SK-N-SH treated with all-trans-retinoic acid at 6 μM for 48 hours (cell line): ENCODE measurements around the gene TRAK2.

Experiments used
- ATAC-seq: fragments of 200-7000 bp; cut with Tn5 transposase; 3 replicates; pipeline ENCODE4 v1.9.1; 2020; ENCODE audit warnings: mild to moderate bottlenecking, moderate library complexity
- CREB5 ChIP-seq: fragments of 250-450 bp; sonication (Bioruptor Pico); IDR thresholded peaks from 2 replicates; pipeline ENCODE4 v1.5.1; 2020; ENCODE audit warnings: low read depth, mild to moderate bottlenecking, moderate library complexity
- CSDC2 ChIP-seq: fragments of 250-450 bp; sonication (Bioruptor Pico); IDR thresholded peaks from 2 replicates; pipeline ENCODE4 v1.5.0; 2020; ENCODE audit warnings: mild to moderate bottlenecking, moderate library complexity
- GLIS3 ChIP-seq: fragments of 250-450 bp; sonication (Bioruptor Pico); IDR thresholded peaks from 2 replicates; pipeline ENCODE4 v1.5.0; 2020; ENCODE audit warnings: mild to moderate bottlenecking, moderate library complexity
- ISL1 ChIP-seq: fragments of 250-450 bp; sonication (Bioruptor Pico); IDR thresholded peaks from 2 replicates; pipeline ENCODE4 v2.1.2; 2022; ENCODE audit warnings: mild to moderate bottlenecking, moderate library complexity
- OSR1 ChIP-seq: fragments of 250-450 bp; sonication (Bioruptor Pico); IDR thresholded peaks from 2 replicates; pipeline ENCODE4 v1.8.0; 2022; ENCODE audit warnings: moderate library complexity, mild to moderate bottlenecking, inconsistent platforms
- PPARA ChIP-seq: fragments of 250-450 bp; sonication (Bioruptor Pico); IDR thresholded peaks from 2 replicates; pipeline ENCODE4 v1.5.0; 2020; ENCODE audit warnings: mild to moderate bottlenecking, borderline replicate concordance
- RARB ChIP-seq: fragments of 250-450 bp; sonication (Bioruptor Pico); IDR thresholded peaks from 2 replicates; pipeline ENCODE4 v1.8.0; 2021; ENCODE audit warnings: mild to moderate bottlenecking, moderate library complexity
- SNAI2 ChIP-seq: fragments of 250-450 bp; sonication (Bioruptor Pico); IDR thresholded peaks from 2 replicates; pipeline ENCODE4 v1.5.0; 2020; ENCODE audit warnings: mild to moderate bottlenecking, moderate library complexity
- TCF4 ChIP-seq: fragments of 250-450 bp; sonication (Bioruptor Pico); IDR thresholded peaks from 2 replicates; pipeline ENCODE4 v1.8.0; 2021; ENCODE audit warnings: mild to moderate bottlenecking, moderate library complexity, borderline replicate concordance
- TOX ChIP-seq: fragments of 250-450 bp; sonication (Bioruptor Pico); IDR thresholded peaks from 2 replicates; pipeline ENCODE4 v1.8.0; 2021; ENCODE audit warnings: mild to moderate bottlenecking, moderate library complexity, borderline replicate concordance
- ZC3H10 ChIP-seq: fragments of 250-450 bp; sonication (Bioruptor Pico); IDR thresholded peaks from 2 replicates; pipeline ENCODE4 v1.5.1; 2021; ENCODE audit warnings: mild to moderate bottlenecking, moderate library complexity
- ZNF565 ChIP-seq: fragments of 450-650 bp; formaldehyde crosslinking; conservative IDR thresholded peaks from 2 replicates; pipeline ENCODE4 v1.5.0; 2020; ENCODE audit warnings: low read depth, mild to moderate bottlenecking, moderate library complexity
- ZNF70 ChIP-seq: fragments of 450-650 bp; formaldehyde crosslinking; IDR thresholded peaks from 2 replicates; pipeline ENCODE4 v1.5.0; 2020; ENCODE audit warnings: mild to moderate bottlenecking, moderate library complexity
- ZNF8 ChIP-seq: fragments of 450-650 bp; formaldehyde crosslinking; IDR thresholded peaks from 2 replicates; pipeline ENCODE4 v1.5.0; 2020; ENCODE audit warnings: mild to moderate bottlenecking, moderate library complexity
- TF ChIP-seq, protein P1 (sequence below): fragments of 250-450 bp; sonication (Bioruptor Pico); IDR thresholded peaks from 2 replicates; pipeline ENCODE4 v1.5.0; 2020; ENCODE audit warnings: mild to moderate bottlenecking, moderate library complexity
- TF ChIP-seq, protein P2 (sequence below): fragments of 250-450 bp; sonication (Bioruptor Pico); IDR thresholded peaks from 2 replicates; pipeline ENCODE4 v1.5.1; 2021; ENCODE audit warnings: mild to moderate bottlenecking, moderate library complexity
- TF ChIP-seq, protein P3 (sequence below): fragments of 250-450 bp; sonication (Bioruptor Pico); IDR thresholded peaks from 2 replicates; pipeline ENCODE4 v1.8.0; 2021; ENCODE audit warnings: low read depth, mild to moderate bottlenecking, moderate library complexity, borderline replicate concordance

TRAK2 gene

GRCh38 chr2:201472411-201472810 is 21.2 kb upstream of the TRAK2 start (continued):
- TF ChIP-seq, protein P1, sequence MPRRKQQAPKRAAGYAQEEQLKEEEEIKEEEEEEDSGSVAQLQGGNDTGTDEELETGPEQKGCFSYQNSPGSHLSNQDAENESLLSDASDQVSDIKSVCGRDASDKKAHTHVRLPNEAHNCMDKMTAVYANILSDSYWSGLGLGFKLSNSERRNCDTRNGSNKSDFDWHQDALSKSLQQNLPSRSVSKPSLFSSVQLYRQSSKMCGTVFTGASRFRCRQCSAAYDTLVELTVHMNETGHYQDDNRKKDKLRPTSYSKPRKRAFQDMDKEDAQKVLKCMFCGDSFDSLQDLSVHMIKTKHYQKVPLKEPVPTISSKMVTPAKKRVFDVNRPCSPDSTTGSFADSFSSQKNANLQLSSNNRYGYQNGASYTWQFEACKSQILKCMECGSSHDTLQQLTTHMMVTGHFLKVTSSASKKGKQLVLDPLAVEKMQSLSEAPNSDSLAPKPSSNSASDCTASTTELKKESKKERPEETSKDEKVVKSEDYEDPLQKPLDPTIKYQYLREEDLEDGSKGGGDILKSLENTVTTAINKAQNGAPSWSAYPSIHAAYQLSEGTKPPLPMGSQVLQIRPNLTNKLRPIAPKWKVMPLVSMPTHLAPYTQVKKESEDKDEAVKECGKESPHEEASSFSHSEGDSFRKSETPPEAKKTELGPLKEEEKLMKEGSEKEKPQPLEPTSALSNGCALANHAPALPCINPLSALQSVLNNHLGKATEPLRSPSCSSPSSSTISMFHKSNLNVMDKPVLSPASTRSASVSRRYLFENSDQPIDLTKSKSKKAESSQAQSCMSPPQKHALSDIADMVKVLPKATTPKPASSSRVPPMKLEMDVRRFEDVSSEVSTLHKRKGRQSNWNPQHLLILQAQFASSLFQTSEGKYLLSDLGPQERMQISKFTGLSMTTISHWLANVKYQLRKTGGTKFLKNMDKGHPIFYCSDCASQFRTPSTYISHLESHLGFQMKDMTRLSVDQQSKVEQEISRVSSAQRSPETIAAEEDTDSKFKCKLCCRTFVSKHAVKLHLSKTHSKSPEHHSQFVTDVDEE (CRISPR knock-in tag): no peak
- TF ChIP-seq TOX (no peak), CSDC2 (CRISPR knock-in tag) (no peak), CREB5 (CRISPR knock-in tag) (no peak), ZC3H10 (CRISPR knock-in tag) (no peak), PPARA (CRISPR knock-in tag) (no peak)
- TF ChIP-seq, protein P2, sequence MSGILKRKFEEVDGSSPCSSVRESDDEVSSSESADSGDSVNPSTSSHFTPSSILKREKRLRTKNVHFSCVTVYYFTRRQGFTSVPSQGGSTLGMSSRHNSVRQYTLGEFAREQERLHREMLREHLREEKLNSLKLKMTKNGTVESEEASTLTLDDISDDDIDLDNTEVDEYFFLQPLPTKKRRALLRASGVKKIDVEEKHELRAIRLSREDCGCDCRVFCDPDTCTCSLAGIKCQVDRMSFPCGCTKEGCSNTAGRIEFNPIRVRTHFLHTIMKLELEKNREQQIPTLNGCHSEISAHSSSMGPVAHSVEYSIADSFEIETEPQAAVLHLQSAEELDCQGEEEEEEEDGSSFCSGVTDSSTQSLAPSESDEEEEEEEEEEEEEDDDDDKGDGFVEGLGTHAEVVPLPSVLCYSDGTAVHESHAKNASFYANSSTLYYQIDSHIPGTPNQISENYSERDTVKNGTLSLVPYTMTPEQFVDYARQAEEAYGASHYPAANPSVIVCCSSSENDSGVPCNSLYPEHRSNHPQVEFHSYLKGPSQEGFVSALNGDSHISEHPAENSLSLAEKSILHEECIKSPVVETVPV: no peak

DNA sequence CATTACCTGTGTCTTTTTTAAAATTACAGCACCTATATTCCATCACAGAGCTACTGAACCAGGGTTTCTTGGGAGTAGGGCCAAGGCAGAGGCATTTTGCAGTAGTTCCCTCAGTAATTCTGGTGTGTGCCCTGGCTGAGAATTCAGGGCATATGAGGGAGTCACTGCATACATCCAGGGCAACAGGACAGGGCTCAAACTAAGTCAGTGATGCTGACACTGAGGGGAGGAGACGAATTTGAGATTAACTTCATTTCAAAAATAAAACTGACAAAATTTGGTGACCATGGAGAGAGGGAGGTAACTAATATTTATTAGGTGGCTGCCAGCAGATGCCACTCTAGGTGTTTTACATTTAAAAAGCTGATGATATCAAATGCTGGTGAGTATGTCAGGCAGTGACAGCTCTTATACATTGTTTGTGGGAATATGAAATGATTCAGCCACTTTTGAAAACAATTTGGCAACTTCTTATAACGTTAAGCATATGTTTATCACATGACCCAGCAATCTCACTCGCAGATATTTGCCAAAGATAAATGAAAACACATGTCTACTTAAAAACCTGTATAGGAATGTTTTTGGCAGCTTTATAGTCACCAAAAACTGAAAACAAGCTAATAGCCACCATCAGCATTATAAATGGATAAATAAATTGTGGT is 20.6 kb upstream of the TRAK2 start:
- peak; percentile 85 for ATAC-seq
- TF ChIP-seq CSDC2 (CRISPR knock-in tag): no peak
- TF ChIP-seq TCF4 (CRISPR knock-in tag): peak; percentile 60; the same call in 1 of the 2 replicates
- TF ChIP-seq SNAI2 (CRISPR knock-in tag): no peak
- TF ChIP-seq ISL1: peak; percentile 64
- TF ChIP-seq ZNF8 (CRISPR knock-in tag): peak; percentile 49; the same call in 1 of the 2 replicates
- TF ChIP-seq, protein P1 (CRISPR knock-in tag): no peak
- no peak for TF ChIP-seq ZNF70 (CRISPR knock-in tag)
- TF ChIP-seq, protein P2: no peak
- TF ChIP-seq PPARA (CRISPR knock-in tag): no peak
- no peak for TF ChIP-seq ZNF565
- no peak for TF ChIP-seq TOX
- no peak for TF ChIP-seq RARB (CRISPR knock-in tag)
- TF ChIP-seq OSR1 (CRISPR knock-in tag): no peak
- TF ChIP-seq, protein P3, sequence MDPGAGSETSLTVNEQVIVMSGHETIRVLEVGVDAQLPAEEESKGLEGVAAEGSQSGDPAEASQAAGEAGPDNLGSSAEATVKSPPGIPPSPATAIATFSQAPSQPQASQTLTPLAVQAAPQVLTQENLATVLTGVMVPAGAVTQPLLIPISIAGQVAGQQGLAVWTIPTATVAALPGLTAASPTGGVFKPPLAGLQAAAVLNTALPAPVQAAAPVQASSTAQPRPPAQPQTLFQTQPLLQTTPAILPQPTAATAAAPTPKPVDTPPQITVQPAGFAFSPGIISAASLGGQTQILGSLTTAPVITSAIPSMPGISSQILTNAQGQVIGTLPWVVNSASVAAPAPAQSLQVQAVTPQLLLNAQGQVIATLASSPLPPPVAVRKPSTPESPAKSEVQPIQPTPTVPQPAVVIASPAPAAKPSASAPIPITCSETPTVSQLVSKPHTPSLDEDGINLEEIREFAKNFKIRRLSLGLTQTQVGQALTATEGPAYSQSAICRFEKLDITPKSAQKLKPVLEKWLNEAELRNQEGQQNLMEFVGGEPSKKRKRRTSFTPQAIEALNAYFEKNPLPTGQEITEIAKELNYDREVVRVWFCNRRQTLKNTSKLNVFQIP (CRISPR knock-in tag): no peak
- TF ChIP-seq GLIS3 (CRISPR knock-in tag): no peak
- TF ChIP-seq, all 23 proteins: peak for 3
